Kidney (tissue), 14 donors: ENCODE results near the gene KRT17. TPM values are rescaled to one million over a fixed set of nuclear protein-coding genes. Genes with fewer than 3 reads are reported as not detected.

Experiments used
- DNase-seq, 5 donors: peaks; one replicate each; pipeline ENCODE4 v3.0.0-alpha.2; 2013 to 2020
- FAIRE-seq: peaks from 2 replicates; lab custom pipeline; 2012; peaks lifted over from hg19 to GRCh38; lab: Jason Lieb, UNC
- H3K27ac ChIP-seq, 2 donors: one replicate each; pipeline ENCODE4 v1.7.0; 2013; ENCODE audit warnings: low read depth in 2 of 2, low read length in 2 of 2, inconsistent platforms in 1 of 2
- H3K27me3 ChIP-seq: one replicate; pipeline ENCODE4 v1.7.1; 2013; ENCODE audit warnings: low read length, inconsistent platforms; ENCODE audit not compliant: control insufficient read depth, insufficient read depth
- H3K36me3 ChIP-seq, 3 donors: one replicate each; pipeline versions ENCODE4 v1.7.0 to v1.7.1; 2013; ENCODE audit warnings: low read length in 3 of 3, control low read depth in 1 of 3, inconsistent platforms in 1 of 3; ENCODE audit not compliant: insufficient read depth in 3 of 3, control insufficient read depth in 2 of 3
- H3K4me1 ChIP-seq, 3 donors: one replicate each; pipeline versions ENCODE4 v1.7.0 to v1.7.1; 2013; ENCODE audit warnings: low read length in 3 of 3, inconsistent platforms in 1 of 3, low read depth in 1 of 3; ENCODE audit not compliant: control insufficient read depth in 2 of 3, insufficient read depth in 2 of 3
- H3K4me3 ChIP-seq, 3 donors: one replicate each; pipeline versions ENCODE4 v1.7.0 to v1.8.1; 2013; ENCODE audit warnings: low read length in 3 of 3, control low read depth in 1 of 3, inconsistent platforms in 1 of 3
- H3K9ac ChIP-seq, 3 donors: one replicate each; pipeline versions ENCODE4 v1.7.0 to v1.7.1; 2013; ENCODE audit warnings: low read length in 3 of 3, control low read depth in 1 of 3, inconsistent platforms in 1 of 3
- H3K9me3 ChIP-seq, 3 donors: one replicate each; pipeline versions ENCODE4 v1.7.0 to v1.7.1; 2013; ENCODE audit warnings: low read length in 3 of 3, control low read depth in 1 of 3, inconsistent platforms in 1 of 3; ENCODE audit not compliant: control insufficient read depth in 2 of 3, insufficient read depth in 1 of 3
- intact Hi-C: fragments of 100-400 bp; cut with DNase I; formaldehyde crosslinking; loops from one replicate; pipeline ENCODE4 v1.11.1; 2022
- polyA plus RNA-seq: library from polyadenylated mRNA; stranded (reverse); fragments of 350-450 nt; fragmentation: Illumina TruSeq; extraction: RNeasy Lipid Tissue Mini Kit (QIAGEN cat#74804); gene quantifications from one replicate; pipeline ENCODE4 v1.2.3, GENCODE V29; 2014; ENCODE audit warnings: low read depth, low replicate concordance; ENCODE audit not compliant: insufficient read depth
- total RNA-seq: library from RNA; stranded (reverse); fragmentation: NEBNext Ultra II Directional; extraction: Animal tissue kit (Norgen Biotek cat#: 25700); gene quantifications from one replicate; pipeline ENCODE4 v1.2.1, GENCODE V29; 2021
- TF ChIP-seq, protein P1 (sequence below): IDR thresholded peaks from 3 replicates; pipeline ENCODE4 v1.5.1; 2012; ENCODE audit warnings: mild to moderate bottlenecking, moderate library complexity, borderline replicate concordance; ENCODE audit not compliant: insufficient read depth; ENCODE audit errors: extremely low read depth
- donor health status: control.
- donor health status: control.
- donor health status: control.
- donor health status: control.
- donor health status: control.
- donor health status: DM: yes; HTN: yes; CAD: no.
- donor health status: Normal renal cell carcinoma (clear cell type).

KRT17 gene
- total and polyA plus RNA-seq, 2 donors from 2014 or later: 5.5 to 11.1 TPM

DNA sequence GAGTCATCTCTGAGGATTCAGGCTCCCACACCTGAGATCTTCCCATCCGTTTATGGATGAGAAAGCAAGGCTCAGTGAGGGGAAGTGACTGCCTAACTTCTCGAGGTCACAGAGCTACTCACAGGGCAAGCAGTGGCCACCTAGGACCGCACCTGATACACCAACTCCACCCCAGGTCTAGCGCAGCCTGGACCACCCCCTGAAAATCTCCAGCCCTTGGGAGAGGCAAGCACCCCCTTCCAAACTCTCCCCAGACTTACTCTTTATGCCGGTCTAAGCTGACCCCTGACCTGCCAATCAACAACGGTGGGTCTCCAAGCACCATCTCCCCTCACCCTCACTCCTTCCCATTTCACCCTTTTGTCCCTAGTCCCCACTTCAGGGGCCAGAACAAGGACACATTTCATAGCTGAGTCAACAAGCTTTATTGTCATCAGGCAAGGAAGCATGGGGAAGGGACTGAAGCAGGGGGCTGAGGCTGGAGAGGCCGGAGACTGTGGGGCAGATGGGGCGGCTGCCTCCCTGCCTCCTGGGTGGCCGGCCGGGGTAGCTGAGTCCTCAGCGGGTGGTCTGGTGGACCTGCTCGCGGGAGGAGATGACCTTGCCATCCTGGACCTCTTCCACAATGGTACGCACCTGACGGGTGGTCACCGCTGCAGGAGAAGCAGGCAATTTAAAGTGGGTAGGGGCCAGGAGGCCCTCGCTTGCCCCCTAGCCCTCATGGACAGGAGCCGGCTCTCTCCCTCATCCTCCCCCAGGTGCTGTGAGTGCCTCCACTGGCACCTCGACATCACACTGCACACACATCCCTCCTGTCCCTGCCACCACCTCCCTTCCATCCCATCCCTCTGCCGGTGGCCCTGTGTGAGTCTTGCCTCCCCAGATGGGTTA lies 5.1 kb downstream of the KRT17 start:
- H3K4me1 ChIP-seq: no peaks in the 10 kb centered on the region
- no peak for FAIRE-seq

GRCh38 chr17:41618341-41619035 lies 5.9 kb downstream of the KRT17 start:
- Histone ChIP-seq H3K4me1 (no peaks in the 10 kb centered on the region), H3K4me3 (no peak overlapping the region), H3K36me3 (no peaks in the 10 kb centered on the region), H3K27me3 (no peaks in the 10 kb centered on the region), H3K27ac (no peak overlapping the region), H3K9ac (no peak overlapping the region), H3K9me3 (no peaks in the 10 kb centered on the region)
- DNase-seq (peak in 2 of 5 donors; percentile 40 to 50), FAIRE-seq (no peak)
- intact Hi-C loops: no loop called here
- TF ChIP-seq, protein P1, sequence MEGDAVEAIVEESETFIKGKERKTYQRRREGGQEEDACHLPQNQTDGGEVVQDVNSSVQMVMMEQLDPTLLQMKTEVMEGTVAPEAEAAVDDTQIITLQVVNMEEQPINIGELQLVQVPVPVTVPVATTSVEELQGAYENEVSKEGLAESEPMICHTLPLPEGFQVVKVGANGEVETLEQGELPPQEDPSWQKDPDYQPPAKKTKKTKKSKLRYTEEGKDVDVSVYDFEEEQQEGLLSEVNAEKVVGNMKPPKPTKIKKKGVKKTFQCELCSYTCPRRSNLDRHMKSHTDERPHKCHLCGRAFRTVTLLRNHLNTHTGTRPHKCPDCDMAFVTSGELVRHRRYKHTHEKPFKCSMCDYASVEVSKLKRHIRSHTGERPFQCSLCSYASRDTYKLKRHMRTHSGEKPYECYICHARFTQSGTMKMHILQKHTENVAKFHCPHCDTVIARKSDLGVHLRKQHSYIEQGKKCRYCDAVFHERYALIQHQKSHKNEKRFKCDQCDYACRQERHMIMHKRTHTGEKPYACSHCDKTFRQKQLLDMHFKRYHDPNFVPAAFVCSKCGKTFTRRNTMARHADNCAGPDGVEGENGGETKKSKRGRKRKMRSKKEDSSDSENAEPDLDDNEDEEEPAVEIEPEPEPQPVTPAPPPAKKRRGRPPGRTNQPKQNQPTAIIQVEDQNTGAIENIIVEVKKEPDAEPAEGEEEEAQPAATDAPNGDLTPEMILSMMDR: no peak

More for the DNA sequence above, 5.1 kb downstream of the KRT17 start:
- Histone ChIP-seq H3K36me3 (no peaks in the 10 kb centered on the region), H3K4me3 (no peak overlapping the region), H3K9ac (no peak overlapping the region), H3K27ac (no peak overlapping the region), H3K27me3 (no peaks in the 10 kb centered on the region), H3K9me3 (no peaks in the 10 kb centered on the region)
- intact Hi-C loops: no loop called here
- DNase-seq: peak in 1 of 5 donors; percentile 31
- TF ChIP-seq, protein P1: no peak

- DNase-seq (peak in 1 of 5 donors; percentile 46), FAIRE-seq (no peak)
- Histone ChIP-seq H3K27me3 (no peaks in the 10 kb centered on the region), H3K4me1 (no peaks in the 10 kb centered on the region), H3K27ac (no peak overlapping the region), H3K4me3 (no peak overlapping the region), H3K9ac (no peak overlapping the region), H3K9me3 (no peaks in the 10 kb centered on the region), H3K36me3 (no peaks in the 10 kb centered on the region)
- TF ChIP-seq, protein P1: no peak
- intact Hi-C loops: no loop called here
Observed at GRCh38 chr17:41617698-41618097, 6.7 kb downstream of the KRT17 start.
